HepG2 (cell line): ENCODE measurements around the gene DOCK1.

Source experiments
- HOXA5 ChIP-seq: sonication (generic); formaldehyde crosslinking; IDR thresholded peaks from 2 replicates; pipeline ENCODE4 v1.4.0; 2020; ENCODE audit warnings: missing genetic modification reagents
- KDM1A ChIP-seq: IDR thresholded peaks from 2 replicates; pipeline ENCODE4 v1.6.1; 2016; ENCODE audit warnings: missing compliant biosample characterization
- POLR2A ChIP-seq, 2 experiments: IDR thresholded peaks; 2 replicates each; pipeline ENCODE4 v1.6.1; 2011; ENCODE audit warnings: low read depth in 2 of 2, low read length in 2 of 2, mild to moderate bottlenecking in 1 of 2, moderate library complexity in 1 of 2; ENCODE audit not compliant: insufficient read depth in 1 of 2
- TCF7 ChIP-seq: sonication (generic); IDR thresholded peaks from 2 replicates; pipeline ENCODE4 v1.6.1; 2016; ENCODE audit warnings: antibody characterized with exemption, low read depth
- ZNF558 ChIP-seq: sonication (generic); formaldehyde crosslinking; IDR thresholded peaks from 2 replicates; pipeline ENCODE4 v1.9.0; 2022; ENCODE audit warnings: mild to moderate bottlenecking, missing genetic modification reagents, borderline replicate concordance
- ZNF772 ChIP-seq: sonication (generic); formaldehyde crosslinking; IDR thresholded peaks from 2 replicates; pipeline ENCODE4 v1.5.0; 2020; ENCODE audit warnings: mild to moderate bottlenecking, missing genetic modification reagents
- TF ChIP-seq, protein P1 (sequence below): sonication (generic); formaldehyde crosslinking; IDR thresholded peaks from 2 replicates; pipeline ENCODE4 v1.5.0; 2020; ENCODE audit warnings: mild to moderate bottlenecking, missing genetic modification reagents, moderate library complexity
- TF ChIP-seq, protein P2 (sequence below): sonication (generic); formaldehyde crosslinking; IDR thresholded peaks from 2 replicates; pipeline ENCODE4 v1.8.1; 2022; ENCODE audit warnings: mild to moderate bottlenecking, missing genetic modification reagents
- TF ChIP-seq, protein P3 (sequence below): sonication (generic); formaldehyde crosslinking; IDR thresholded peaks from 2 replicates; pipeline ENCODE4 v1.4.0; 2020; ENCODE audit warnings: missing genetic modification reagents
- TF ChIP-seq, protein P4 (sequence below): sonication (generic); formaldehyde crosslinking; IDR thresholded peaks from 2 replicates; pipeline ENCODE4 v1.4.0; 2020; ENCODE audit warnings: low read depth, mild to moderate bottlenecking, missing genetic modification reagents
- TF ChIP-seq, protein P5 (sequence below): sonication (generic); formaldehyde crosslinking; conservative IDR thresholded peaks from 2 replicates; pipeline ENCODE4 v1.4.0; 2020; ENCODE audit warnings: mild to moderate bottlenecking, missing genetic modification reagents, moderate library complexity
- TF ChIP-seq, protein P6 (sequence below), 2 experiments: fragments of 450-650 bp in 1 of 2; sonication (generic) in 1 of 2; formaldehyde crosslinking; IDR thresholded peaks; 2 replicates each; pipeline versions ENCODE4 v1.5.0 to v1.8.0; 2020 to 2022; ENCODE audit warnings: mild to moderate bottlenecking in 1 of 2, missing genetic modification reagents in 1 of 2

- TF ChIP-seq, protein P1, sequence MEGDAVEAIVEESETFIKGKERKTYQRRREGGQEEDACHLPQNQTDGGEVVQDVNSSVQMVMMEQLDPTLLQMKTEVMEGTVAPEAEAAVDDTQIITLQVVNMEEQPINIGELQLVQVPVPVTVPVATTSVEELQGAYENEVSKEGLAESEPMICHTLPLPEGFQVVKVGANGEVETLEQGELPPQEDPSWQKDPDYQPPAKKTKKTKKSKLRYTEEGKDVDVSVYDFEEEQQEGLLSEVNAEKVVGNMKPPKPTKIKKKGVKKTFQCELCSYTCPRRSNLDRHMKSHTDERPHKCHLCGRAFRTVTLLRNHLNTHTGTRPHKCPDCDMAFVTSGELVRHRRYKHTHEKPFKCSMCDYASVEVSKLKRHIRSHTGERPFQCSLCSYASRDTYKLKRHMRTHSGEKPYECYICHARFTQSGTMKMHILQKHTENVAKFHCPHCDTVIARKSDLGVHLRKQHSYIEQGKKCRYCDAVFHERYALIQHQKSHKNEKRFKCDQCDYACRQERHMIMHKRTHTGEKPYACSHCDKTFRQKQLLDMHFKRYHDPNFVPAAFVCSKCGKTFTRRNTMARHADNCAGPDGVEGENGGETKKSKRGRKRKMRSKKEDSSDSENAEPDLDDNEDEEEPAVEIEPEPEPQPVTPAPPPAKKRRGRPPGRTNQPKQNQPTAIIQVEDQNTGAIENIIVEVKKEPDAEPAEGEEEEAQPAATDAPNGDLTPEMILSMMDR (CRISPR knock-in tag), result no peak
- no peak for TF ChIP-seq ZNF558 (CRISPR knock-in tag)
- no peak for TF ChIP-seq POLR2A (IDR thresholded peaks at IDR 0.05; ENCODE audit: insufficient read depth in 1 of 2, low read depth in 2 of 2, low read length in 2 of 2)
- TF ChIP-seq, protein P2, sequence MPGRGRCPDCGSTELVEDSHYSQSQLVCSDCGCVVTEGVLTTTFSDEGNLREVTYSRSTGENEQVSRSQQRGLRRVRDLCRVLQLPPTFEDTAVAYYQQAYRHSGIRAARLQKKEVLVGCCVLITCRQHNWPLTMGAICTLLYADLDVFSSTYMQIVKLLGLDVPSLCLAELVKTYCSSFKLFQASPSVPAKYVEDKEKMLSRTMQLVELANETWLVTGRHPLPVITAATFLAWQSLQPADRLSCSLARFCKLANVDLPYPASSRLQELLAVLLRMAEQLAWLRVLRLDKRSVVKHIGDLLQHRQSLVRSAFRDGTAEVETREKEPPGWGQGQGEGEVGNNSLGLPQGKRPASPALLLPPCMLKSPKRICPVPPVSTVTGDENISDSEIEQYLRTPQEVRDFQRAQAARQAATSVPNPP (CRISPR knock-in tag), result no peak
- TF ChIP-seq HOXA5 (CRISPR knock-in tag), result no peak
- no peak for TF ChIP-seq ZNF772 (CRISPR knock-in tag)
- TF ChIP-seq, protein P3, sequence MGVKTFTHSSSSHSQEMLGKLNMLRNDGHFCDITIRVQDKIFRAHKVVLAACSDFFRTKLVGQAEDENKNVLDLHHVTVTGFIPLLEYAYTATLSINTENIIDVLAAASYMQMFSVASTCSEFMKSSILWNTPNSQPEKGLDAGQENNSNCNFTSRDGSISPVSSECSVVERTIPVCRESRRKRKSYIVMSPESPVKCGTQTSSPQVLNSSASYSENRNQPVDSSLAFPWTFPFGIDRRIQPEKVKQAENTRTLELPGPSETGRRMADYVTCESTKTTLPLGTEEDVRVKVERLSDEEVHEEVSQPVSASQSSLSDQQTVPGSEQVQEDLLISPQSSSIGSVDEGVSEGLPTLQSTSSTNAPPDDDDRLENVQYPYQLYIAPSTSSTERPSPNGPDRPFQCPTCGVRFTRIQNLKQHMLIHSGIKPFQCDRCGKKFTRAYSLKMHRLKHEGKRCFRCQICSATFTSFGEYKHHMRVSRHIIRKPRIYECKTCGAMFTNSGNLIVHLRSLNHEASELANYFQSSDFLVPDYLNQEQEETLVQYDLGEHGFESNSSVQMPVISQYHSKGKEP (CRISPR knock-in tag), result no peak
- TF ChIP-seq, protein P4, sequence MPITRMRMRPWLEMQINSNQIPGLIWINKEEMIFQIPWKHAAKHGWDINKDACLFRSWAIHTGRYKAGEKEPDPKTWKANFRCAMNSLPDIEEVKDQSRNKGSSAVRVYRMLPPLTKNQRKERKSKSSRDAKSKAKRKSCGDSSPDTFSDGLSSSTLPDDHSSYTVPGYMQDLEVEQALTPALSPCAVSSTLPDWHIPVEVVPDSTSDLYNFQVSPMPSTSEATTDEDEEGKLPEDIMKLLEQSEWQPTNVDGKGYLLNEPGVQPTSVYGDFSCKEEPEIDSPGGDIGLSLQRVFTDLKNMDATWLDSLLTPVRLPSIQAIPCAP, result no peak
- TF ChIP-seq KDM1A (CRISPR knock-in tag), result no peak
- TF ChIP-seq TCF7, result no peak
- TF ChIP-seq, protein P5, sequence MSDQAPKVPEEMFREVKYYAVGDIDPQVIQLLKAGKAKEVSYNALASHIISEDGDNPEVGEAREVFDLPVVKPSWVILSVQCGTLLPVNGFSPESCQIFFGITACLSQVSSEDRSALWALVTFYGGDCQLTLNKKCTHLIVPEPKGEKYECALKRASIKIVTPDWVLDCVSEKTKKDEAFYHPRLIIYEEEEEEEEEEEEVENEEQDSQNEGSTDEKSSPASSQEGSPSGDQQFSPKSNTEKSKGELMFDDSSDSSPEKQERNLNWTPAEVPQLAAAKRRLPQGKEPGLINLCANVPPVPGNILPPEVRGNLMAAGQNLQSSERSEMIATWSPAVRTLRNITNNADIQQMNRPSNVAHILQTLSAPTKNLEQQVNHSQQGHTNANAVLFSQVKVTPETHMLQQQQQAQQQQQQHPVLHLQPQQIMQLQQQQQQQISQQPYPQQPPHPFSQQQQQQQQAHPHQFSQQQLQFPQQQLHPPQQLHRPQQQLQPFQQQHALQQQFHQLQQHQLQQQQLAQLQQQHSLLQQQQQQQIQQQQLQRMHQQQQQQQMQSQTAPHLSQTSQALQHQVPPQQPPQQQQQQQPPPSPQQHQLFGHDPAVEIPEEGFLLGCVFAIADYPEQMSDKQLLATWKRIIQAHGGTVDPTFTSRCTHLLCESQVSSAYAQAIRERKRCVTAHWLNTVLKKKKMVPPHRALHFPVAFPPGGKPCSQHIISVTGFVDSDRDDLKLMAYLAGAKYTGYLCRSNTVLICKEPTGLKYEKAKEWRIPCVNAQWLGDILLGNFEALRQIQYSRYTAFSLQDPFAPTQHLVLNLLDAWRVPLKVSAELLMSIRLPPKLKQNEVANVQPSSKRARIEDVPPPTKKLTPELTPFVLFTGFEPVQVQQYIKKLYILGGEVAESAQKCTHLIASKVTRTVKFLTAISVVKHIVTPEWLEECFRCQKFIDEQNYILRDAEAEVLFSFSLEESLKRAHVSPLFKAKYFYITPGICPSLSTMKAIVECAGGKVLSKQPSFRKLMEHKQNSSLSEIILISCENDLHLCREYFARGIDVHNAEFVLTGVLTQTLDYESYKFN (CRISPR knock-in tag), result no peak
- TF ChIP-seq, protein P6, sequence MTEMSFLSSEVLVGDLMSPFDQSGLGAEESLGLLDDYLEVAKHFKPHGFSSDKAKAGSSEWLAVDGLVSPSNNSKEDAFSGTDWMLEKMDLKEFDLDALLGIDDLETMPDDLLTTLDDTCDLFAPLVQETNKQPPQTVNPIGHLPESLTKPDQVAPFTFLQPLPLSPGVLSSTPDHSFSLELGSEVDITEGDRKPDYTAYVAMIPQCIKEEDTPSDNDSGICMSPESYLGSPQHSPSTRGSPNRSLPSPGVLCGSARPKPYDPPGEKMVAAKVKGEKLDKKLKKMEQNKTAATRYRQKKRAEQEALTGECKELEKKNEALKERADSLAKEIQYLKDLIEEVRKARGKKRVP (CRISPR knock-in tag; IDR thresholded peaks at IDR 0.05), result no peak
These were observed 37.5 kb upstream of the DOCK1 start for GRCh38 chr10:126867567-126868365.
